ENCODE measurements around the gene GSK3B.
"Not testable (repeated sequence)": the region's sequence is repeated elsewhere in the genome, so short reads cannot be mapped to it uniquely, and the experiment has no call there.

Gene GSK3B

GRCh38 chr3:120005741-120006140 is 88.5 kb downstream of the GSK3B start:
- not testable (repeated sequence) for DNase-seq (ENCODE audit: low spot score)

- not testable (repeated sequence) for DNase-seq (ENCODE audit: low spot score)
These were observed 90.2 kb downstream of the GSK3B start for GRCh38 chr3:120004008-120004498.

- DNase-seq (ENCODE audit: low spot score) = no peak
These were observed 96.1 kb downstream of the GSK3B start for GRCh38 chr3:119998166-119998565.

GRCh38 chr3:119990888-119991287 is 103.4 kb downstream of the GSK3B start:
- DNase-seq (ENCODE audit: low spot score) = no peak

- no peak for DNase-seq (ENCODE audit: low spot score)
These were observed 104.1 kb downstream of the GSK3B start for GRCh38 chr3:119989981-119990655.

- DNase-seq (ENCODE audit: low spot score) = not testable (repeated sequence)
These were observed 107.4 kb downstream of the GSK3B start for GRCh38 chr3:119986812-119987211.

GRCh38 chr3:119981386-119981785 is 112.9 kb downstream of the GSK3B start:
- no peak for DNase-seq (ENCODE audit: low spot score)

- no peak for DNase-seq (ENCODE audit: low spot score)
These were observed 115.6 kb downstream of the GSK3B start for GRCh38 chr3:119978554-119979208.

- DNase-seq (ENCODE audit: low spot score) = no peak
These were observed 116.9 kb downstream of the GSK3B start for GRCh38 chr3:119977353-119977752.

- DNase-seq (ENCODE audit: low spot score) = no peak
These were observed 118.0 kb downstream of the GSK3B start for GRCh38 chr3:119976214-119976613.

GRCh38 chr3:119974656-119975055 is 119.6 kb downstream of the GSK3B start:
- no peak for DNase-seq (ENCODE audit: low spot score)

- DNase-seq (ENCODE audit: low spot score) = no peak
These were observed 121.1 kb downstream of the GSK3B start for GRCh38 chr3:119973018-119973646.

GRCh38 chr3:119969759-119970158 is 124.5 kb downstream of the GSK3B start:
- no peak for DNase-seq (ENCODE audit: low spot score)

GRCh38 chr3:119967353-119968006 is 126.8 kb downstream of the GSK3B start:
- DNase-seq (ENCODE audit: low spot score) = no peak

GRCh38 chr3:119965692-119966091 is 128.6 kb downstream of the GSK3B start:
- no peak for DNase-seq (ENCODE audit: low spot score)

- no peak for DNase-seq (ENCODE audit: low spot score)
These were observed 130.0 kb downstream of the GSK3B start for GRCh38 chr3:119964294-119964693.

- no peak for DNase-seq (ENCODE audit: low spot score)
These were observed 138.3 kb downstream of the GSK3B start for GRCh38 chr3:119955972-119956371.

- no peak for DNase-seq (ENCODE audit: low spot score)
These were observed 143.5 kb downstream of the GSK3B start for GRCh38 chr3:119950666-119951325.

GRCh38 chr3:119945291-119945690 is 149.0 kb downstream of the GSK3B start:
- DNase-seq (ENCODE audit: low spot score) = no peak

GRCh38 chr3:119944091-119944490 is 150.2 kb downstream of the GSK3B start:
- DNase-seq (ENCODE audit: low spot score) = no peak

- DNase-seq (ENCODE audit: low spot score) = no peak
These were observed 155.2 kb downstream of the GSK3B start for GRCh38 chr3:119939077-119939476.

- DNase-seq (ENCODE audit: low spot score) = no peak
These were observed 157.0 kb downstream of the GSK3B start for GRCh38 chr3:119937229-119937628.
